Body of pancreas (tissue), 4 donors: ENCODE results near the gene MEOX2. TPM values are rescaled to one million over a fixed set of nuclear protein-coding genes. Genes with fewer than 3 reads are reported as not detected.

Source experiments
- ATAC-seq: fragments of 150-250 bp; one replicate; pipeline ENCODE4 v1.9.1; 2016
- DNase-seq, 4 donors: peaks; one replicate each; pipeline ENCODE4 v3.0.0-alpha.2; 2019
- H3K27ac ChIP-seq, 4 donors: fragments of 200-600 bp; sonication (generic); 1 replicate in 3 of 4; 2 replicates in 1 of 4; pipeline versions ENCODE4 v1.5.1 to v1.6.1; 2016 to 2019; ENCODE audit warnings: mild to moderate bottlenecking in 1 of 4, mixed read lengths in 1 of 4, moderate library complexity in 1 of 4
- H3K27me3 ChIP-seq, 2 donors: fragments of 200-600 bp; sonication (generic); one replicate each; pipeline ENCODE4 v1.6.0; 2016; ENCODE audit warnings: mild to moderate bottlenecking in 1 of 2
- H3K36me3 ChIP-seq, 2 donors: fragments of 200-600 bp; sonication (generic); replicated peaks in 1 of 2; 2 replicates each; pipeline ENCODE4 v1.5.1; 2016; ENCODE audit warnings: low read depth in 2 of 2; ENCODE audit not compliant: insufficient read depth in 1 of 2
- H3K4me1 ChIP-seq: fragments of 200-600 bp; sonication (generic); one replicate; pipeline ENCODE4 v1.6.0; 2016
- H3K4me3 ChIP-seq, 2 donors: fragments of 200-600 bp; sonication (generic); 1 replicate in 1 of 2; 2 replicates in 1 of 2; pipeline ENCODE4 v1.5.1; 2016 to 2019
- H3K9me3 ChIP-seq, 3 donors: fragments of 200-600 bp; sonication (generic); 1 replicate in 2 of 3; 2 replicates in 1 of 3; pipeline ENCODE4 v1.5.1; 2016
- CTCF ChIP-seq, 7 experiments: fragments of 450-650 bp in 4 of 7; fragments of 200-600 bp in 3 of 7; sonication (generic) in 3 of 7; IDR thresholded peaks; one replicate each; pipeline ENCODE4 v1.5.1; 2016 to 2019; ENCODE audit warnings: antibody characterized with exemption in 7 of 7
- POLR2A ChIP-seq, 3 donors: fragments of 450-650 bp; IDR thresholded peaks; one replicate each; pipeline ENCODE4 v1.6.1; 2016; ENCODE audit warnings: antibody characterized with exemption in 3 of 3, mild to moderate bottlenecking in 2 of 3
- WGBS, 2 donors: methylation state at CpG; one replicate each; pipeline ENCODE4 v1.1.5; 2017; 5-methylcytosine and 5-hydroxymethylcytosine counted together
- intact Hi-C: fragments of 100-400 bp; cut with DNase I; formaldehyde crosslinking; loops from one replicate; pipeline ENCODE4 v1.15.1; 2023
- total RNA-seq, 2 donors: library from RNA; depleted of rRNA; stranded (reverse); fragments of >200 nt; gene quantifications; one replicate each; pipeline ENCODE4 v1.1.0, GENCODE V29; 2016

Gene MEOX2
- total RNA-seq, 2 donors from 2014 or later, result 0.66 to 8.0 TPM

- Histone ChIP-seq H3K9me3 (no peaks in the 10 kb centered on the region), H3K4me1 (peaks cover 19% of the 10 kb centered on the region), H3K27ac (no peak overlapping the region), H3K4me3 (no peak overlapping the region), H3K36me3 (no peaks in the 10 kb centered on the region), H3K27me3 (peaks cover 0 to 12% of the 10 kb centered on the region in 2 donors)
- ATAC-seq (no peak), DNase-seq (no peak)
- WGBS, 2 donors, result 3 to 4% methylated on average over 22 to 30 of the region's 30 CpGs
- intact Hi-C loops, result no loop called here
- no peak for TF ChIP-seq POLR2A (IDR thresholded peaks at IDR 0.05)
Observed at GRCh38 chr7:15686957-15687545, 568 bp upstream of the MEOX2 start.

- TF ChIP-seq POLR2A (IDR thresholded peaks at IDR 0.05), result no peak
- no peak for TF ChIP-seq CTCF (IDR thresholded peaks at IDR 0.05)
- Histone ChIP-seq H3K9me3 (no peaks in the 10 kb centered on the region), H3K4me3 (no peak overlapping the region), H3K4me1 (peaks cover 19% of the 10 kb centered on the region), H3K36me3 (no peaks in the 10 kb centered on the region), H3K27ac (peak overlapping the region in 2 of 4 donors; percentile 45 to 50), H3K27me3 (peaks cover 0 to 12% of the 10 kb centered on the region in 2 donors)
- WGBS, 2 donors, result 1 to 2% methylated on average over 37 to 54 of the region's 54 CpGs
- intact Hi-C loops, result no loop called here
- ATAC-seq (peak; percentile 47), DNase-seq (peak in 2 of 4 donors; percentile 6 to 10)
Observed at GRCh38 chr7:15685358-15686294, 857 bp downstream of the MEOX2 start.

GRCh38 chr7:15684871-15685270, 1.6 kb downstream of the MEOX2 start:
- WGBS, 2 donors, result 3 to 6% methylated on average over 9 of the region's 9 CpGs
- intact Hi-C loops, result no loop called here
- ATAC-seq, result no peak
- Histone ChIP-seq H3K27me3 (peaks cover 0 to 12% of the 10 kb centered on the region in 2 donors), H3K27ac (no peak overlapping the region), H3K4me1 (peaks cover 19% of the 10 kb centered on the region), H3K4me3 (no peak overlapping the region), H3K9me3 (no peaks in the 10 kb centered on the region), H3K36me3 (no peaks in the 10 kb centered on the region)
- no peak for TF ChIP-seq POLR2A (IDR thresholded peaks at IDR 0.05)
- no peak for TF ChIP-seq CTCF (IDR thresholded peaks at IDR 0.05)
- no peak for DNase-seq

GRCh38 chr7:15684111-15684800, 2.2 kb downstream of the MEOX2 start:
- no peak for TF ChIP-seq POLR2A (IDR thresholded peaks at IDR 0.05)
- H3K27ac ChIP-seq, result no peak overlapping the region
- no peaks in the 10 kb centered on the region for H3K36me3 ChIP-seq
- H3K4me1 ChIP-seq, result peaks cover 19% of the 10 kb centered on the region
- H3K4me3 ChIP-seq, result no peak overlapping the region
- ATAC-seq, result no peak
- WGBS, 2 donors, result 52 to 55% methylated on average over 8 of the region's 8 CpGs
- DNase-seq, result no peak
- peaks cover 0 to 12% of the 10 kb centered on the region in 2 donors for H3K27me3 ChIP-seq
- H3K9me3 ChIP-seq, result no peaks in the 10 kb centered on the region
- intact Hi-C loops, result no loop called here

GRCh38 chr7:15682751-15683245, 3.7 kb downstream of the MEOX2 start:
- DNase-seq, result no peak
- WGBS, 2 donors, result 58 to 63% methylated on average over 5 of the region's 5 CpGs
- Histone ChIP-seq H3K9me3 (no peaks in the 10 kb centered on the region), H3K27me3 (peaks cover 0 to 12% of the 10 kb centered on the region in 2 donors), H3K36me3 (no peaks in the 10 kb centered on the region), H3K4me3 (no peak overlapping the region), H3K4me1 (peaks cover 19% of the 10 kb centered on the region), H3K27ac (no peak overlapping the region)
- intact Hi-C loops, result no loop called here
- no peak for TF ChIP-seq POLR2A (IDR thresholded peaks at IDR 0.05)
- ATAC-seq, result no peak

- intact Hi-C loops, result no loop called here
- DNase-seq (no peak), ATAC-seq (no peak)
- peaks cover 0 to 12% of the 10 kb centered on the region in 2 donors for H3K27me3 ChIP-seq
- H3K27ac ChIP-seq, result no peak overlapping the region
- TF ChIP-seq CTCF (IDR thresholded peaks at IDR 0.05), result no peak
- no peak for TF ChIP-seq POLR2A (IDR thresholded peaks at IDR 0.05)
- H3K9me3 ChIP-seq, result no peaks in the 10 kb centered on the region
- no peaks in the 10 kb centered on the region for H3K36me3 ChIP-seq
- peaks cover 18% of the 10 kb centered on the region for H3K4me1 ChIP-seq
- H3K4me3 ChIP-seq, result no peak overlapping the region
Observed at GRCh38 chr7:15682111-15682510, 4.4 kb downstream of the MEOX2 start.
